OCI-LY3 (cell line): ENCODE data around the gene MDP1.
"Not testable (repeated sequence)": the region's sequence is repeated elsewhere in the genome, so short reads cannot be mapped to it uniquely, and the experiment has no call there.

Experiments used
- H2AFZ ChIP-seq: fragments of 200-600, 300-600 bp; shearing (Covaris generic); 2 replicates; pipeline ENCODE4 v1.6.0; 2014; ENCODE audit warnings: antibody characterized with exemption, low read depth, low read length
- H3K27ac ChIP-seq: fragments of 200-600, 300-600 bp; sonication (generic); 2 replicates; pipeline ENCODE4 v1.5.1; 2014; ENCODE audit warnings: mild to moderate bottlenecking, low read length, moderate library complexity, mixed read lengths
- H3K27me3 ChIP-seq: fragments of 200-600, 300-600 bp; sonication (generic); 2 replicates; pipeline ENCODE4 v1.6.1; 2014; ENCODE audit warnings: low read depth, low read length, mixed read lengths
- H3K36me3 ChIP-seq: fragments of 200-600, 300-600 bp; sonication (generic); replicated peaks from 2 replicates; pipeline ENCODE3; 2014; ENCODE audit warnings: low read depth, low read length, mixed read lengths
- H3K4me1 ChIP-seq: fragments of 300-600, 200-600 bp; sonication (generic); 2 replicates; pipeline ENCODE4 v1.6.1; 2014; ENCODE audit warnings: low read length, mixed read lengths
- H3K4me2 ChIP-seq: fragments of 200-600, 300-600 bp; sonication (generic); 2 replicates; pipeline ENCODE4 v1.6.1; 2014; ENCODE audit warnings: low read length, mixed read lengths
- H3K4me3 ChIP-seq: fragments of 300-600, 200-600 bp; sonication (generic); 2 replicates; pipeline ENCODE4 v1.5.1; 2014; ENCODE audit warnings: antibody characterized with exemption, mild to moderate bottlenecking, low read length, moderate library complexity
- H3K79me2 ChIP-seq: fragments of 300-600, 200-600 bp; shearing (Covaris generic); 2 replicates; pipeline ENCODE4 v1.6.1; 2014; ENCODE audit warnings: mild to moderate bottlenecking, low read length, mixed read lengths
- H3K9ac ChIP-seq: fragments of 300-600, 200-600 bp; shearing (Covaris generic); 2 replicates; pipeline ENCODE4 v1.6.0; 2014; ENCODE audit warnings: mild to moderate bottlenecking, low read length, moderate library complexity
- H3K9me3 ChIP-seq: fragments of 200-600, 300-600 bp; shearing (Covaris generic); 2 replicates; pipeline ENCODE4 v1.6.1; 2014; ENCODE audit warnings: low read length, mixed read lengths; ENCODE audit not compliant: insufficient read depth
- H4K20me1 ChIP-seq: fragments of 200-600, 300-600 bp; sonication (generic); 2 replicates; pipeline ENCODE4 v1.6.1; 2016; ENCODE audit warnings: low read length, mixed read lengths; ENCODE audit not compliant: insufficient read depth
- EZH2phosphoT487 ChIP-seq: fragments of 200-600 bp; shearing (Covaris generic); IDR thresholded peaks from 2 replicates; pipeline ENCODE4 v1.6.1; 2018; ENCODE audit warnings: antibody characterized with exemption, mixed run types, low read depth
- TF ChIP-seq, protein P1 (sequence below): fragments of 200-600, 300-600 bp; sonication (generic); IDR thresholded peaks from 2 replicates; pipeline ENCODE4 v1.5.1; 2014; ENCODE audit warnings: antibody characterized with exemption, low read length, low read depth

The MDP1 gene

DNA sequence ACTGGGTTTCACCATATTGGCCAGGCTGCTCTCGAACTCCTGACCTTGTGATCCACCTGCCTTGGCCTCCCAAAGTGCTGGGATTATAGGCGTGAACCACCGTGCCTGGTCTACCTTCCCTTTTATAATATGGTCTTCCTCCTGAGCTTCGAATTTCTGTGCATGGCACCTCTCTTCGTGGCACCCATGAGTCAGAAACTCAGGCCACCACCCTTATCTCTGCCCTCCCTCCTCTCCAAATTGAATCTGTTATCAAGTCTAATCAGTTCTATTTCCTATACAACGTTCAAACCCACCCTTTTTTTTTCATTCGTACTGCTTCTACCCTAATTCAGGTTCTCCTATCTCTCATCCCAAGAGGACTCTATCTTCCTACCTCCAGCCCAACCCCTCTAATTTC is 31.6 kb upstream of the MDP1 start:
- no peak overlapping the region for H3K4me3 ChIP-seq
- TF ChIP-seq, protein P1, sequence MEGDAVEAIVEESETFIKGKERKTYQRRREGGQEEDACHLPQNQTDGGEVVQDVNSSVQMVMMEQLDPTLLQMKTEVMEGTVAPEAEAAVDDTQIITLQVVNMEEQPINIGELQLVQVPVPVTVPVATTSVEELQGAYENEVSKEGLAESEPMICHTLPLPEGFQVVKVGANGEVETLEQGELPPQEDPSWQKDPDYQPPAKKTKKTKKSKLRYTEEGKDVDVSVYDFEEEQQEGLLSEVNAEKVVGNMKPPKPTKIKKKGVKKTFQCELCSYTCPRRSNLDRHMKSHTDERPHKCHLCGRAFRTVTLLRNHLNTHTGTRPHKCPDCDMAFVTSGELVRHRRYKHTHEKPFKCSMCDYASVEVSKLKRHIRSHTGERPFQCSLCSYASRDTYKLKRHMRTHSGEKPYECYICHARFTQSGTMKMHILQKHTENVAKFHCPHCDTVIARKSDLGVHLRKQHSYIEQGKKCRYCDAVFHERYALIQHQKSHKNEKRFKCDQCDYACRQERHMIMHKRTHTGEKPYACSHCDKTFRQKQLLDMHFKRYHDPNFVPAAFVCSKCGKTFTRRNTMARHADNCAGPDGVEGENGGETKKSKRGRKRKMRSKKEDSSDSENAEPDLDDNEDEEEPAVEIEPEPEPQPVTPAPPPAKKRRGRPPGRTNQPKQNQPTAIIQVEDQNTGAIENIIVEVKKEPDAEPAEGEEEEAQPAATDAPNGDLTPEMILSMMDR: no peak
- no peak for TF ChIP-seq EZH2phosphoT487
- H3K36me3 ChIP-seq: no peaks in the 10 kb centered on the region
- no peaks in the 10 kb centered on the region for H3K9me3 ChIP-seq
- no peak overlapping the region for H2AFZ ChIP-seq
- no peaks in the 10 kb centered on the region for H4K20me1 ChIP-seq
- no peaks in the 10 kb centered on the region for H3K79me2 ChIP-seq
- H3K9ac ChIP-seq: no peak overlapping the region
- no peaks in the 10 kb centered on the region for H3K27me3 ChIP-seq
- H3K4me2 ChIP-seq: 0 out of 2 replicates have a peak overlapping the region, but pooled peaks have one; percentile 5
- peaks cover 36% of the 10 kb centered on the region for H3K4me1 ChIP-seq
- H3K27ac ChIP-seq: no peak overlapping the region

DNA sequence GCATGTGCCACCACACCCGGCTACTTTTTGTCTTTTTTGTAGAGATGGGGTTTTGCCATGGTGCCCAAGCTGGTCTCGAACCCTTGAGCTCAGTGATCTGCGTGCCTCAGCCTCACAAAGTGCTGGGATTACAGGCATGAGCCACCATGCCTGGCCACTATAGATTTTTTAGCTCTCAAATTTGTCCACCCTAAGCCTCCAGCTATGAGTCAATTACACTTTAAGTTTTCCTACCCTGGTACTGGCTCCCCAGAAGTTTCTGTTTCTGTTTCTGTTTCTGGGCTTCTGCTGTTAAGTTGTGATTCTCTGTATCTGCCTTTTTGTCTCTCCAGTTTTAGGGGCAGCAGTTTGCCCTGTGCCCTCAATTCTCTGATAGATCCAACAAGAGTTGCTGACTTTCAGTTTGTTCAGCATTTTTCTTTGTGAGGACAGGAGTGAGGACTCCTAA is 30.9 kb upstream of the MDP1 start:
- Histone ChIP-seq H3K27me3 (no peaks in the 10 kb centered on the region), H3K4me3 (peak overlapping the region; percentile 28), H3K4me2 (peak overlapping the region; percentile 53), H3K79me2 (no peaks in the 10 kb centered on the region), H3K27ac (peak overlapping the region; percentile 24; the same call in 1 of the 2 replicates), H3K9me3 (no peaks in the 10 kb centered on the region), H4K20me1 (peaks cover 2% of the 10 kb centered on the region; the same call in 1 of the 2 replicates), H3K36me3 (no peaks in the 10 kb centered on the region), H2AFZ (peak overlapping the region; percentile 23; the same call in 1 of the 2 replicates), H3K9ac (peak overlapping the region; percentile 25; the same call in 1 of the 2 replicates), H3K4me1 (peaks cover 37% of the 10 kb centered on the region)
- TF ChIP-seq, protein P1: no peak
- no peak for TF ChIP-seq EZH2phosphoT487

DNA sequence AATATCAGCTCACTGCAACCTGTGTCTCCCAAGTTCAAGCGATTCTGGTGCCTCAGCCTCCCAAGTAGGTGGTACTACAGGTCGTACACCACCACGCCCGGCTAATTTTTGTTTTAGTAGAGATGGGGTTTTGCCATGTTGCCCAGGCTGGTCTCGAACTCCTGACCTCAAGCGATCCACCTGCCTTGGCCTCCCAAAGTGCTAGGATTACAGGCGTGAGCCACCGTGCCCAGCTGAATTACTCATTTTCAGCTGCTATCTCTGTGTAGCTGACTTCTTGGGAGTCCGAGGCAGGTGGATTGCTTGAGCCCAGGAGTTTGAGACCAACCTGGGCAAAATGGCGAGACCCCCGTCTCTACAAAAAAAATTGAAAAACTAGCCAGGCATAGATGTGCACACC is 29.5 kb upstream of the MDP1 start:
- H3K27ac ChIP-seq, H3K79me2 ChIP-seq, H4K20me1 ChIP-seq, H3K9ac ChIP-seq, H3K36me3 ChIP-seq, H2AFZ ChIP-seq, H3K9me3 ChIP-seq, H3K4me2 ChIP-seq, H3K4me3 ChIP-seq, H3K27me3 ChIP-seq: not testable (repeated sequence)
- peaks cover 31% of the 10 kb centered on the region for H3K4me1 ChIP-seq

DNA sequence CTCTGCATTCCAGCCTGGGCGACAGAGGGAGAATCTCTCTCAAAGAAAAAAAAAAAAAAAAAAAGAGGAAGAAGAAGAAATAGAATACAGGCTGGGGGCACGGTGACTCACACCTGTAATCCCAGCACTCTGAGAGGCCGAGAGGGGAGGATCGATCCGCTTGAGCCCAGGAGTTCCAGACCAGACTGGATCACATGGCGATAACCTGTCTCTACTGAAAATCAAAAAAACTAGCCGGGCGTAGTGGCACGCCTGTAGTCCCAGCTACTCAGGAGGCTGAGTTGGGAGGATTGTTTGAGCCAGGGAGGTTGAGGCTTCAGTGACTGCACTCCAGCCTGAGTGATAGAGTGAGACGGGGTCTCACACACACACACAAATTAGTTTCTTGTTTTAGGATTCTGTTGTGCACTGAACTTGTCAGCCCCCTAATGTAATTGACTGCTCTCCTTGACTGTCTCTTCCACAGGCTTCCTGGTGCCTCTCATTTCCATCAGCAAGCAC is 27.5 kb upstream of the MDP1 start:
- Histone ChIP-seq H3K36me3 (peaks cover 23% of the 10 kb centered on the region), H3K9me3 (no peaks in the 10 kb centered on the region), H3K79me2 (no peaks in the 10 kb centered on the region), H2AFZ (peak overlapping the region; percentile 35; the same call in 1 of the 2 replicates), H3K27ac (peak overlapping the region; percentile 93), H3K27me3 (no peaks in the 10 kb centered on the region), H3K9ac (peak overlapping the region; percentile 85), H3K4me2 (peak overlapping the region; percentile 82), H3K4me1 (peaks cover 28% of the 10 kb centered on the region), H4K20me1 (peaks cover 5% of the 10 kb centered on the region; the same call in 1 of the 2 replicates), H3K4me3 (peak overlapping the region; percentile 82)
- no peak for TF ChIP-seq EZH2phosphoT487
- TF ChIP-seq, protein P1: no peak
